NB4 (cell line): Measurements from ENCODE around the gene GPAM.
"Not testable (repeated sequence)": the region's sequence is repeated elsewhere in the genome, so short reads cannot be mapped to it uniquely, and the experiment has no call there.

Source experiments
- DNase-seq: peaks from one replicate; pipeline ENCODE4 v3.0.0; 2010; ENCODE audit warnings: low read depth
- H3K4me3 ChIP-seq: one replicate; pipeline ENCODE4 v1.5.1; 2011; ENCODE audit warnings: mild to moderate bottlenecking, low read depth, low read length, moderate library complexity
- CTCF ChIP-seq: IDR thresholded peaks from one replicate; pipeline ENCODE4 v1.5.1; 2012; ENCODE audit warnings: low read depth, low read length
- MAX ChIP-seq: IDR thresholded peaks from 2 replicates; pipeline ENCODE4 v1.6.1; 2011; ENCODE audit warnings: low read depth, low read length
- MYC ChIP-seq: IDR thresholded peaks from 2 replicates; pipeline ENCODE4 v1.6.1; 2011; ENCODE audit warnings: low read depth, low read length
- POLR2A ChIP-seq: IDR thresholded peaks from 2 replicates; pipeline ENCODE4 v1.6.1; 2011; ENCODE audit warnings: mild to moderate bottlenecking; ENCODE audit not compliant: insufficient read length; ENCODE audit errors: extremely low read depth

The GPAM gene

GRCh38 chr10:112202561-112203241, 19.1 kb upstream of the GPAM start:
- no peak overlapping the region for H3K4me3 ChIP-seq
- no peak for DNase-seq
- no peak for TF ChIP-seq CTCF
- no peak for TF ChIP-seq MAX
- no peak for TF ChIP-seq POLR2A

- TF ChIP-seq MAX = no peak
- TF ChIP-seq POLR2A = no peak
- no peak for TF ChIP-seq MYC
- TF ChIP-seq CTCF = no peak
- H3K4me3 ChIP-seq = no peak overlapping the region
- DNase-seq = no peak
Observed at GRCh38 chr10:112202076-112202475, 18.5 kb upstream of the GPAM start.

- H3K4me3 ChIP-seq = no peak overlapping the region
- no peak for DNase-seq
- TF ChIP-seq MYC (no peak), CTCF (no peak), MAX (no peak), POLR2A (no peak)
Observed at GRCh38 chr10:112201334-112201733, 17.8 kb upstream of the GPAM start.

- not testable (repeated sequence) for DNase-seq, H3K4me3 ChIP-seq
Observed at GRCh38 chr10:112200259-112200658, 16.7 kb upstream of the GPAM start.

GRCh38 chr10:112197662-112198061, 14.1 kb upstream of the GPAM start:
- H3K4me3 ChIP-seq, DNase-seq: not testable (repeated sequence)

GRCh38 chr10:112195224-112195623, 11.7 kb upstream of the GPAM start:
- no peak for DNase-seq
- TF ChIP-seq POLR2A (no peak), CTCF (no peak), MYC (no peak), MAX (no peak)
- H3K4me3 ChIP-seq = no peak overlapping the region

GRCh38 chr10:112191791-112192190, 8.2 kb upstream of the GPAM start:
- no peak overlapping the region for H3K4me3 ChIP-seq
- no peak for DNase-seq
- no peak for TF ChIP-seq POLR2A
- TF ChIP-seq CTCF = no peak
- TF ChIP-seq MYC = no peak
- no peak for TF ChIP-seq MAX
